ENCODE data around the gene RAB5IF. TPM values are rescaled to one million over a fixed set of nuclear protein-coding genes. Genes with fewer than 3 reads are reported as not detected.

The RAB5IF gene
- total and polyA plus RNA-seq, 9 donors = 29.6 to 61.0 (median 40.9) TPM

DNA sequence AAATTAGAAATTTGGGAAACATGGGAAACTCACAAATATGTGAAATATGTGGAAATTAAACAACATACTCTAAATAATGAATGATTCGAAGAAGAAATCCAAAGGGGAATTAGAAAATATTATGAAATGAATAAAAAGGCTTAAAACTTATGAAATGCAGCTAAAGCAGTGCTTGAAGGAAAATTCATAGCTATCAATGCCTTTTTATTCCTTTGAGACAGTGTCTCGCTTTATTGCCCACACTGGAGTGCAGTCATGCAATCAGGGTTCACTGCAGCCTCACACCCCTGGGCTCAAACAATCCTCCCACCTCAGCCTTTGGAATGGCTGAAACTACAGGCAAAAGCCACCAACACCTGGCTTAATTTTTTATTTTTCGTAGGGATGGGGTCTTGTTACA, 40.1 kb upstream of the RAB5IF start:
- Histone ChIP-seq H3K9me3 (no peaks in the 10 kb centered on the region), H3K27me3 (no peaks in the 10 kb centered on the region), H3K4me3 (no peak overlapping the region), H3K4me1 (ENCODE audit: insufficient read depth) (no peaks in the 10 kb centered on the region), H3K27ac (no peak overlapping the region), H3K36me3 (no peaks in the 10 kb centered on the region)
- no peak for DNase-seq
- 90 to 94% (median 93%) methylated on average over 3 of the region's 3 CpGs for WGBS, 3 donors
- intact Hi-C loops (cut with DNase I) = no loop called here
- TF ChIP-seq POLR2A (IDR thresholded peaks at IDR 0.05) (no peak), EP300 (IDR thresholded peaks at IDR 0.05) (no peak)
- TF ChIP-seq, protein P1, sequence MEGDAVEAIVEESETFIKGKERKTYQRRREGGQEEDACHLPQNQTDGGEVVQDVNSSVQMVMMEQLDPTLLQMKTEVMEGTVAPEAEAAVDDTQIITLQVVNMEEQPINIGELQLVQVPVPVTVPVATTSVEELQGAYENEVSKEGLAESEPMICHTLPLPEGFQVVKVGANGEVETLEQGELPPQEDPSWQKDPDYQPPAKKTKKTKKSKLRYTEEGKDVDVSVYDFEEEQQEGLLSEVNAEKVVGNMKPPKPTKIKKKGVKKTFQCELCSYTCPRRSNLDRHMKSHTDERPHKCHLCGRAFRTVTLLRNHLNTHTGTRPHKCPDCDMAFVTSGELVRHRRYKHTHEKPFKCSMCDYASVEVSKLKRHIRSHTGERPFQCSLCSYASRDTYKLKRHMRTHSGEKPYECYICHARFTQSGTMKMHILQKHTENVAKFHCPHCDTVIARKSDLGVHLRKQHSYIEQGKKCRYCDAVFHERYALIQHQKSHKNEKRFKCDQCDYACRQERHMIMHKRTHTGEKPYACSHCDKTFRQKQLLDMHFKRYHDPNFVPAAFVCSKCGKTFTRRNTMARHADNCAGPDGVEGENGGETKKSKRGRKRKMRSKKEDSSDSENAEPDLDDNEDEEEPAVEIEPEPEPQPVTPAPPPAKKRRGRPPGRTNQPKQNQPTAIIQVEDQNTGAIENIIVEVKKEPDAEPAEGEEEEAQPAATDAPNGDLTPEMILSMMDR (IDR thresholded peaks at IDR 0.05) = no peak

DNA sequence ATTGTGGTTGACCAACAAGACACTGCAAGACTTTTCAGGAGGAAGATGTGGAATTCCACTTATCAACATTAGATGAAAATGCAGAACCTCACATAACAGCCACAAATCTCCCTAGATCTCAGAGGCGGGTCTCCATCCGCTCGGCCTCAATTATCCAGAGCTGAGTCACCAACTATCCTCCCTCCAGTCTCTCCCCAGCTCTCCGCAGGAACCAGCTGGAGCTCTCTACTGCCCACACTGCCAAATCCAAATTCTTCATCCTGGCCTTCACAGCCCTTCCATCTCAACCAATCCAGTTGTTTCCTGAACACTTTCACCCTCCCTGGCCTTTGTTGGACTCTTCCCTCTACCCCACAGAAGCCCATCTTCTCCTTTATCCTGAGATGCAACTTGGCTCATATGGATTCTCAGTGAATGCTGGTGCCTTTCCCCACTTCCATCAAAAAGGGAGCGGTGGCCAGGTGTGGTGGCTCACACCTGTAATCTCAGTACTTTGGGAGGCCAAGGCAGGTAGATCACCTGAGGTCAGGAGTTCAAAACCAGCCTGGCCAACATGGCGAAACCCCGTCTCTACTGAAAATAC, 35.6 kb upstream of the RAB5IF start:
- intact Hi-C loops (cut with DNase I) = no loop called here
- Histone ChIP-seq H3K36me3 (no peaks in the 10 kb centered on the region), H3K27ac (no peak overlapping the region), H3K4me1 (ENCODE audit: insufficient read depth) (peaks cover 6% of the 10 kb centered on the region), H3K4me3 (no peak overlapping the region), H3K9me3 (no peaks in the 10 kb centered on the region), H3K27me3 (no peaks in the 10 kb centered on the region)
- TF ChIP-seq, protein P1 (IDR thresholded peaks at IDR 0.05) = no peak
- no peak for DNase-seq
- 50 to 62% (median 57%) methylated on average over 7 of the region's 7 CpGs for WGBS, 3 donors

DNA sequence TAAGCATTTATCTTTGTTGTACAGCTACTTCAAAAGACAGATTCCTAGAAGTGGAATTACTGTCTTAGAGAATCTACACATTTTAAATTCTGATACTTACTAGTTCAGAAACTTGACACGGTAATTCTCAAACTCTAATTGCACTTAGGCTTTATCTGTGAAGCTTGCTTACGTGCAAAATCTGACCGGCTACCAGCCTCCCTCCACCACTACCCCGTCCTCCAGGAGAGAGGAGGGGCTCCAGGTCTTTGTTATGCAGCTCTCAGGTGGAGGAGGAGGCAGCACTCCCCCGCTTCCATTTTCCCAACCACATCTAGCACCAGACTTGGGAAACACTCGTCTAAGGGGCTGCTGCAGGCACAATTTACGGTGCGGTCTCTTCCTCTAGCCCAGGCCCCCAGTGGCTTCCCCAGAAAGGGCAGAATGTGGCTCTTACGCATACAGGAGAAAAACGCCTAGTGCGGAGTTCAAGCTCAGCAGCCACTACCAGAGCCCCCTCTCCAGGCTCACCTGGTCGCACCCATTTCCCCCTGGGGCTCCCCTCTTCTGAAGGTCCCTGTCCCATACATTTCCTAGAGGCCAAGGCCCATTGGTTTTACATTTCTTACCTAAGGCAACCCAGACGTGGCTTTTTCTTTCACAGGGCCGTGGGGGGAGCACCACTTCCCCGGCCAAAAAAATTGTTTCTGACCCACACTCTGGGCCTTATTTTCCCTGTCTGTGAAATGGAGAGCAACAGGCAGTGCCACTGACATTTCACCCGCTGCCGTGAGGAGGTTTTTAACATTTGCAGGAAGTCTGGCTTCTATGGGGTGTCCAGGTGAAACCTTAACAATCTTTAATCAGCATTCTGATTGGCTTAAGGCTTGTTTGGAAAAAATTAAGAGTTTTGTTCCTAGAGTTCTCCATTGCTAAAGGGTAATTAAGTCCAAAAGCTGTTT, 33.7 kb upstream of the RAB5IF start:
- no peaks in the 10 kb centered on the region for H3K27me3 ChIP-seq
- no peaks in the 10 kb centered on the region for H3K36me3 ChIP-seq
- H3K27ac ChIP-seq = peak overlapping the region in 1 of 2 donors; percentile 94
- intact Hi-C loops (cut with DNase I) = no loop called here
- TF ChIP-seq, protein P1 (IDR thresholded peaks at IDR 0.05) = no peak
- no peak for TF ChIP-seq EP300 (IDR thresholded peaks at IDR 0.05)
- TF ChIP-seq POLR2A (IDR thresholded peaks at IDR 0.05) = no peak
- H3K4me1 ChIP-seq (ENCODE audit: insufficient read depth) = peaks cover 9% of the 10 kb centered on the region
- no peaks in the 10 kb centered on the region for H3K9me3 ChIP-seq
- WGBS, 3 donors = 52 to 55% (median 53%) methylated on average over 17 of the region's 17 CpGs
- no peak overlapping the region for H3K4me3 ChIP-seq
- no peak for DNase-seq

GRCh38 chr20:36572701-36573102, 32.9 kb upstream of the RAB5IF start:
- Histone ChIP-seq H3K27me3 (no peaks in the 10 kb centered on the region), H3K4me1 (ENCODE audit: insufficient read depth) (peaks cover 9% of the 10 kb centered on the region), H3K4me3 (peak overlapping the region; percentile 72), H3K36me3 (no peaks in the 10 kb centered on the region), H3K27ac (peak overlapping the region; percentile 94 to 97), H3K9me3 (no peaks in the 10 kb centered on the region)
- no peak for TF ChIP-seq EP300 (IDR thresholded peaks at IDR 0.05)
- TF ChIP-seq, protein P1 (IDR thresholded peaks at IDR 0.05) = no peak
- TF ChIP-seq POLR2A (IDR thresholded peaks at IDR 0.05) = no peak
- WGBS, 3 donors = 36 to 45% (median 39%) methylated on average over 20 of the region's 20 CpGs
- peak in 1 of 5 donors; percentile 17 for DNase-seq
- intact Hi-C loops (cut with DNase I) = no loop called here
